ENCODE data around the gene BAZ2A. TPM values are rescaled to one million over a fixed set of nuclear protein-coding genes. Genes with fewer than 3 reads are reported as not detected.

BAZ2A gene
- total RNA-seq, 2 experiments from 2014 or later: 65.4 to 65.8 TPM

- DNase-seq: no peak
- H3K27ac Mint-ChIP-seq: peak overlapping the region; percentile 99
- H3K4me3 Mint-ChIP-seq: peak overlapping the region; percentile 97
- peaks cover 43% of the 10 kb centered on the region for H3K36me3 Mint-ChIP-seq
- H3K9me3 Mint-ChIP-seq: no peaks in the 10 kb centered on the region
- H3K4me1 Mint-ChIP-seq: peaks cover 28% of the 10 kb centered on the region
- H3K27me3 Mint-ChIP-seq: no peaks in the 10 kb centered on the region
Observed at GRCh38 chr12:56645201-56645716, 15.1 kb upstream of the BAZ2A start.

DNA sequence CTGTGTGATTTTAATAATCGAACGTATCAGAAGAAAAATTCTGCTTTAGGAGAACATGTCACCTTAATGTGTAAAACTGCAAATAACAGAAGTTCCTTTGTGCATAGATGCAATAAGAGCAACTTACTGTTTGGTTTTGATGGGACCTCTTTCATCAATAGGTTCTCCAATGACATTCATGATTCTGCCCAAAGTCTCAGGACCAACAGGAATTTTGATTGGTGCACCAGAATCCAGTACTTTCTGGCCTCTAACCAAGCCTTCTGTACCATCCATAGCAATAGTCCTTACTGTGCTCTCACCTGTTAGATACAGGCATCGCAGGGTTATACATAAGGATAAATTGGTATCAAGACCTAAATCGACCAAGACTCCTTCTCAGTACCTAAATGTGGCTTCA is 14.5 kb upstream of the BAZ2A start:
- Mint-ChIP-seq H3K4me1 (peaks cover 28% of the 10 kb centered on the region), H3K27ac (peak overlapping the region; percentile 99), H3K9me3 (no peaks in the 10 kb centered on the region), H3K4me3 (peak overlapping the region; percentile 97), H3K27me3 (no peaks in the 10 kb centered on the region), H3K36me3 (peaks cover 47% of the 10 kb centered on the region)
- DNase-seq: no peak

GRCh38 chr12:56641219-56641618 is 11.1 kb upstream of the BAZ2A start:
- H3K27me3 Mint-ChIP-seq: no peaks in the 10 kb centered on the region
- H3K9me3 Mint-ChIP-seq: no peaks in the 10 kb centered on the region
- H3K4me3 Mint-ChIP-seq: no peak overlapping the region
- H3K27ac Mint-ChIP-seq: no peak overlapping the region
- no peak for DNase-seq
- H3K4me1 Mint-ChIP-seq: peaks cover 47% of the 10 kb centered on the region
- H3K36me3 Mint-ChIP-seq: peaks cover 65% of the 10 kb centered on the region

GRCh38 chr12:56637621-56638020 is 7.5 kb upstream of the BAZ2A start:
- H3K4me3 Mint-ChIP-seq: no peak overlapping the region
- peaks cover 52% of the 10 kb centered on the region for H3K4me1 Mint-ChIP-seq
- no peaks in the 10 kb centered on the region for H3K27me3 Mint-ChIP-seq
- DNase-seq: no peak
- H3K36me3 Mint-ChIP-seq: peaks cover 35% of the 10 kb centered on the region
- H3K9me3 Mint-ChIP-seq: no peaks in the 10 kb centered on the region
- H3K27ac Mint-ChIP-seq: peak overlapping the region; percentile 97

DNA sequence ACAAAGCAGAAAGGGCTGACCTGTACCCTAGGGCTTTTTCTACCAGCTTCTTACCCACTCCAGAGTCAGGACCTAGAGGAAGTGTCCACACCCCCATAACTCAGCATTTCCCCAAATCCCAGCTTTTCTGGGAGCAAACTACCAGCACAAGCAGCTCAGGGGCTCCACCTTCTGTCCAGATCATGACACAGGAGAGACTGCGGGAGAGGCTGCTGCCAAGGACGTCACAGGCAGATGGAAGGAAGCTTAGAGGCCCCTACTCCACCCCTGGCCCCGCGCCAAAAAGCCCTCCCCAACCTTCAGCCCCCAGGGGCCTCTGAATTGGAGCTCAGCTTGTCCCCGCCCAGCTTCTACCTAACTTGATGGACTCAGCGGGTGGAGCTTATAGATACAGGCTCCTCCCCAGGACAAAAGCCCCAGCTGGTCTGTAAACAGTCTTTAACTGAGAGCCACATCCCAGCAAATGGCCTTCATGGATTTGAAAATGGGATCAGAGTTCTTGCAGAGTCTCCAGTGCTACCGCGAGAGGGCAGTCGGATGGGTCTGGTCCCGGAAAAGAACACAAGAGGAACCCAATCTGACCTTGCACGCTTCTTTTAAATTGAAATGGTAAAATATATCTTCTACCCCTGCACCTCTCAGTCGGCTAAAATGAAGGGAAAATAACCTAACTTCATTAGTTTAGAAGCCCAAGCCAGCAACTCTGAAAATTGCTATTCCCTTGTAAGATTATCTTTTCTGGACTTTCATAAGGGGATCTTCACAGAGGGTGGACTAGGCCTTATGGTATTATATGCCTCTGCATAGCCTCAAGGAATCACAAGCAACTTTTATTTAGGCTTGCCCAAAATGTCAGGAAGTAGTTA is 6.8 kb upstream of the BAZ2A start:
- no peaks in the 10 kb centered on the region for H3K9me3 Mint-ChIP-seq
- H3K4me3 Mint-ChIP-seq: peak overlapping the region; percentile 89
- peaks cover 29% of the 10 kb centered on the region for H3K36me3 Mint-ChIP-seq
- no peaks in the 10 kb centered on the region for H3K27me3 Mint-ChIP-seq
- peak; percentile 94 for DNase-seq
- peaks cover 53% of the 10 kb centered on the region for H3K4me1 Mint-ChIP-seq
- H3K27ac Mint-ChIP-seq: peak overlapping the region; percentile 97

GRCh38 chr12:56635806-56636674 is 5.9 kb upstream of the BAZ2A start:
- peak; percentile 84 for DNase-seq
- H3K4me1 Mint-ChIP-seq: peaks cover 62% of the 10 kb centered on the region
- peaks cover 25% of the 10 kb centered on the region for H3K36me3 Mint-ChIP-seq
- peak overlapping the region; percentile 89 for H3K4me3 Mint-ChIP-seq
- H3K9me3 Mint-ChIP-seq: no peaks in the 10 kb centered on the region
- peak overlapping the region; percentile 97 for H3K27ac Mint-ChIP-seq
- no peaks in the 10 kb centered on the region for H3K27me3 Mint-ChIP-seq

DNA sequence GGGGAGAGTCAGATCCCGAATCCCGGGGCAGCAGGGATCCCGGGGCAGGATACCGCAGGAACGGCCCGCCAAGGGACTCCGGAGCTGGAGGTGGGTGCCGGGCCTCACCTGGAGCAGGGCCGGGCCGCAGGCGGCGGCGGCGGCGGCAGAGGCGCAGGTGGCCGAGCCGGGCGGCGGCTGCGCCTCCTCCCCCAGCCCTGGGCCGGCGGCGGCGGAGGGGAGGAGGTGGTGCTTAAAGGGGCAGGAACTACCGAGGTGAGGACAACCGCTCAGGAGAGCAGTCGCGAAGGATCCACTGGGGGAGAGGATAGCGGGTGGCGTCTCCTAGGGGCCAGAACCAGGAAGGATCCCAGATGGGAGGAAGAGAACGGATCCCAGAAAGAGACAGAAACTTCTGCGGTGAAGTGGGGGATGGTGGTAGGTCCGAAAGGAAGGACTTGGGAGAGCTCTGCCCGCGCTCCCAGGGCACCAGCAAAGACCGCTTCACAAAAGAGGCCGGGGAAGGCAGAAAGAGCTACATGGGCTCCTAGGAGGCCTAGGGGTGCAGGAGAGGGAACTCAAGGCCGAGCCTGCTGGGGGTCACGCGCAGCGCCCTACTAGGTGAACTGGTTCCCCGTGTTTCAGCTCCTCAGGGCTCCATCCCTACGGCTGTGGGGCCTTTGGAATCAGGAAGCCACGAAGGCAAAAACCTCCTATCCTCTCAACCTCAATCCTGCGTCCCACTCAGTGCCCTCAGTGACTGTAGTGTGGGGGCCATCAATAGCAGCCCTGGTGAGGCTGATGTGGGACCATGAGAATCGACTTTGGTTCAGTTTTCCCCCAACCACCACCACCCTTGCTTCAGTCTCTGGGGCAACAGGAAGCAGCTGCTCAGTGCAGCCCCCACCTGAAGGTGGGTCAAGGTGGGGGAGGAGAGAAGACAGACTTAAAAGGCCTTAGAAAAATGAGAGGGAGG is 5.0 kb upstream of the BAZ2A start:
- DNase-seq: peak; percentile 78
- H3K4me3 Mint-ChIP-seq: peak overlapping the region; percentile 96
- no peaks in the 10 kb centered on the region for H3K9me3 Mint-ChIP-seq
- peaks cover 21% of the 10 kb centered on the region for H3K36me3 Mint-ChIP-seq
- peaks cover 70% of the 10 kb centered on the region for H3K4me1 Mint-ChIP-seq
- no peaks in the 10 kb centered on the region for H3K27me3 Mint-ChIP-seq
- peak overlapping the region; percentile 97 for H3K27ac Mint-ChIP-seq

- Mint-ChIP-seq H3K27ac (peak overlapping the region; percentile 85), H3K9me3 (no peaks in the 10 kb centered on the region), H3K27me3 (no peaks in the 10 kb centered on the region), H3K4me3 (peak overlapping the region; percentile 96), H3K36me3 (peaks cover 17% of the 10 kb centered on the region), H3K4me1 (peaks cover 71% of the 10 kb centered on the region)
- DNase-seq: peak; percentile 31
Observed at GRCh38 chr12:56634242-56634836, 4.2 kb upstream of the BAZ2A start.

DNA sequence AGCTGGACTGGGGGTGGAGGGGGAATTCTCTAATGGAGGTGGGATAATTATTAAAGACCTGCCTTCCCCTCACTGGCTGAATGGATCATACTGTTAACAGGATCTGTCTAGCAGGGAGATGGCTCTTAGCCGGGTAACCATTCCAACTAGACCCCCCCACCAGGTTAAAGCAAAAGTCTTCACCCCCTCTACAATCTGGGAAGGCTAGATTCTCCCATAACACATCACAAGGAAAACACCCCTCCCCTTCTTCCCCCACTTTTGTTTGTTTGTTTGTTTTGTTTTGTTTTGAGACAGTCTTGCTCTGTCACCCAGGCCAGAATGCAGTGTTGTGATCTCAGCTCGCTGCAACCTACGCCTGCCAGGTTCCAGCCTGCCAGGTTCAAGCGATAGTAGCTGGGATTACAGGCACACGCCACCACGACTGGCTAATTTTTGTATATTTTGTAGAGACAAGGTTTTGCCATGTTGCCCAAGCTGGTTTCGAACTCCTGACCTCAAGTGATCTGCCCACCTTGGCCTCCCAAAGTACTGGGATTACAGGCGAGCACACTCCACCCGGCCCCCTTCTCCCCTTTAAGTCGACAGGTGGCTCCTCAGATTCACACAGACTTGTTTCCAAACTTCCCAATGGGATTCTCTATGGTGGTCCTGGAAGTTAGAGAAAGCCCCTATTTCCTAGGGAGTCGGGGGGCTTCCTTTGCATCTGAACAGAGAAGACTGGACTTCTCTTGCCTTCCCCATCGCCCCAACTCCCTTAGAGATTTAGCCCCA is 3.5 kb upstream of the BAZ2A start:
- peaks cover 15% of the 10 kb centered on the region for H3K36me3 Mint-ChIP-seq
- peaks cover 74% of the 10 kb centered on the region for H3K4me1 Mint-ChIP-seq
- DNase-seq: no peak

GRCh38 chr12:56632701-56633467 is 2.8 kb upstream of the BAZ2A start:
- peaks cover 16% of the 10 kb centered on the region for H3K36me3 Mint-ChIP-seq
- H3K27me3 Mint-ChIP-seq: no peaks in the 10 kb centered on the region
- H3K27ac Mint-ChIP-seq: peak overlapping the region; percentile 82
- no peak for DNase-seq
- H3K9me3 Mint-ChIP-seq: no peaks in the 10 kb centered on the region
- H3K4me1 Mint-ChIP-seq: peaks cover 75% of the 10 kb centered on the region
- peak overlapping the region; percentile 42 for H3K4me3 Mint-ChIP-seq

More for the DNA sequence above, 3.5 kb upstream of the BAZ2A start:
- Mint-ChIP-seq H3K27ac (no peak overlapping the region), H3K9me3 (no peaks in the 10 kb centered on the region), H3K4me3 (peak overlapping the region; percentile 96), H3K27me3 (no peaks in the 10 kb centered on the region)

DNA sequence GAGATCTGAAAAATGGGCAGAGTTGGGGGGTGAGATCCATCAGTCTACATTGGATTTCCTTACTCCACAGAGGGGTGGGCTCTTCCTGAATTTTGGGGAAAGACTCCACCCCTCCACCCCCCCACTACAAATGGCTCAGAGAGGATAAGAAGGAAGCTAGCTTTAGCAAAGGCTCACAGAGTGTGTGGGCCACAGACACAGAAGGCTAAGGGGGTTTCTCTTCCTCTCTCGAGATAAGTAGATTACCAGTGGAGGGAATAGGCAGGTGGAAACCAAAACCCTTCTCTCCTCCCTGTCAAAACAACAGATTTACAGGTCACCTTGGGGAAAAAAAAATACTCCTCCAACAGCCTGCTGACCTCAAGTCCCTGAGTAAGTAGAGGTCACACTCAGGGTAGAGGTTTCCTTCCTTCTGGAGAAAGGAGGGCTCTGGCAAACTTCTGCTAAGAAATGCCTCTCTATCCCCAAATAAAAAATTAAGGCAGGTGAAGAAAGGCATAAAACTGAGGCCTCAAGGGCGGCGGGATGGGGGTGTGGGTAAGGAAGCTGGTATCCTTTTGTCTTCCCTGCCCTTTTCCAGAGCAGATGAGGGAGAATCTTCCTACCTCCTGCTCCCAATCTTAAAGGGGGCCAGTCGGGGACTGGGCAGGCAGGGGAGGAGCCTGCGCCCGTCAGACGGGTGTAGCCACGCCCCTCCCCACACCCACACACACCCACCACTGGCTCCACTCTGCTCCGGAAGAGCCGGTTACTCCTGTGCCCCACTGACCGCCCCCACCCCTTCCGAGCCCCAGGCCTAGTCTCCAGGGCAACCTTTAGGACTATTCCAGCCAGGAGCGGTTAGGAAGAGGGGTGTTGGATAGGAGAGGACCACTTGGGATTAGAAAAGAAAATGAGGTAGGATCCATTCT is 1.9 kb upstream of the BAZ2A start:
- Mint-ChIP-seq H3K27me3 (no peaks in the 10 kb centered on the region), H3K9me3 (no peaks in the 10 kb centered on the region), H3K27ac (peak overlapping the region; percentile 82), H3K4me1 (peaks cover 72% of the 10 kb centered on the region), H3K36me3 (peaks cover 8% of the 10 kb centered on the region), H3K4me3 (peak overlapping the region; percentile 42)
- DNase-seq: peak; percentile 68
